COLO668 (cell line): Measurements from ENCODE around the gene ITPR2.

Source experiments
- DNase-seq: peaks from one replicate; lab custom pipeline; 2025; ENCODE audit not compliant: unreplicated experiment; lab: John Stamatoyannopoulos, UW

The ITPR2 gene

DNA sequence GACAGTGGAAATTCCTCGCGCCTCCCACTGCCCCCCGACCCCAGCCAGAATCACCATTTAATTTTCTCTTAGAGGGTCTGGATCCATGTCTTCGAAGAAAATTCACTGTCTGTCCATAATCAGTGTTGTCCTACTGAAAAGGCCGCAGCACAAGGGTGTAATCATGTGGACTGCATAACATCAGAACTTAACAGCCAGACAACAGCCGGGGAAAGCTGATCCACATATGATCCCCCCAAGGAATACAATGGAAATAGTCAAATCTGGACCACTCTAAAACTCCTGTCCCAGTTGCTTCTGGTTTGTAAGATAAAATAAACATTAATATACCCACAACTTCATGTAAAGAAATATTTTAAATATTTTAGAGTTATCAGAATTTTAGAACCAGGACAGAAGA, 460.1 kb downstream of the ITPR2 start:
- no peak for DNase-seq

DNA sequence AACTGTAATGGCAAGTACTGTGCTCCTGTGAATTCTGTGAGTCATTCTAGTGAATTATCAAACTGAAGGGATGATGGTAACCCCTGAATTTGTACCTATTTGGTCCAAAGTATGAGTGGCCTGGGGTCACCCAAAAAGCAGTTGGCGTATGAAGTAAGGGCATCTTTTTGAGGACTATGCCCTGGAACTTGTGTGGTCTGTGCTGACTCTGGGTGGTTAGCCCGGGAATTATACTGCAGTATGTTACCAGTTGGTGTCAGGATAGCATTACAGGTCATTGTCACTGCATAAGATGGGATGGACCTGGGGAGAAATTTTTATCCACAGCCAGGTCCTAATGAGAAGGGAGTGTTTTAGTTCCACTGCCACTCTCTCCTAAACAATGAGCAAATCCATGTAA, 462.9 kb downstream of the ITPR2 start:
- DNase-seq: no peak

DNA sequence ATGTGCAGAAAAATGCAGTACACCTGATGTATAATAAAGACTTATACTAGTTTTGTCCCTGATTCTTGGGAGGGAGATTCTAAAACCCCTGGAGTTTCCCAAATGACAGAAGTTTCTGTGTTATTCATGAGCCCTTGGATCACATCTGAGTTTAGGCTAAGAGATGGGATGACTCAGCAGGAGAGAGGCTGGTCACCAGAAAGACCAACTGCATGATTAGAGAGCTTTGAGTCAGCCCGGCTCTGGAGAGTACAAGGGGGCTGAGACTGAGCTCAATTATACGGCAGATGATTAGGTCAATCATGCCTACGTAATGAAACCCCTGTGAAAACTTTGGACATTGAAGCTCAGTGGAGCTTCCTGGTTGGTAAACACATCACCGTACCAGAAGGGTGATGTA, 463.4 kb downstream of the ITPR2 start:
- DNase-seq: no peak

DNA sequence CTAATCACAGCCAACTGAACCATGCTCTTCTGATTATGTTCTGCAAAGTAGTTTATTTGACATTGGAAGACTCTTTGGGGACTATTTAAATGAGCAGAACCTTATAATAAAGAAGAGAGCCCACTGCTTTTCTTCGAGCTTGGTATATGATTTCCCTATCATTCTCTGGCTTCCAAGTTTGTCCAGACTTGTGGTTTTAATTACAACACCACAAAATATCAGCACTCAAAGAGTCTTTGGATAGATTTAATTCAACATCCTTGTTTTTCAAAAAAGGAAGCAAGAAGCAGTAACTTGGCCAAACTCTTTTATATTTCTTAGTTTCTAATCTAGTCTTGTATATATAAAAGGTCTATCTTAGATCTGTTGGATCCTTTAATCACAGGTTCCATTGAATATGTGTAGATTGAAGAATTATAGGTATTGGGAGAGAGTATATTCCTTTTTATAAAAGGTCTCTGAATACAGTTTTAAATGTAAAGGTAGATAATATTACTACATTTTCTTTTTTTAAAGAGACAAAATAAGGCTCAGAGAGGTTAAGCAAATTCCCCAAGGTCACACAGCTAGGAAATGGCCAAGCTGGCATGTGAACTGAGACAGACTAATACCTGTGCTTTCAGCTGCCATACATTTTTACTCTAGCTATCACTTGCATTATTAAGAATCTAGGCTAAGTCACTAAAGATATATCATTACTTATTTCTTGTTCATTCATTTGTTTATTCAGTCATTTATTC, 464.8 kb downstream of the ITPR2 start:
- no peak for DNase-seq

DNA sequence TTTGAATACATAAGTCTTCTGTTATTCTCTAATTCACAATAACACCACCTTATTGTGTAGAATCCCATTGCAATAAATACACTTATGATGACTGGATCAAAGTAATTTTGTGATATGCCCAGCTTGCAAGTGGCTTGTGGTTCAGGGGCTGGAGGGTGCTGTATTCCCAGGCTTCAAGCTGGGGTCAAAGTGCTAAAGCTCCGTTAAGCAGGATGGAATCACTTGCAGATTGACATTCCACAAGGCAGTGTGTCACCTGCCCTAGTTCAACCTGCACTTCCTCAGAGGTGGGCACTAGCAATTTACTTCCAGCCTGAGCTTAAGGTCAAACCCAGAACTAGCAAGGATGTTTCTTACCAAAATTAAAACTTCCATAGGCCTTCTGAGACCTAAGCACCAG, 471.0 kb downstream of the ITPR2 start:
- no peak for DNase-seq

DNA sequence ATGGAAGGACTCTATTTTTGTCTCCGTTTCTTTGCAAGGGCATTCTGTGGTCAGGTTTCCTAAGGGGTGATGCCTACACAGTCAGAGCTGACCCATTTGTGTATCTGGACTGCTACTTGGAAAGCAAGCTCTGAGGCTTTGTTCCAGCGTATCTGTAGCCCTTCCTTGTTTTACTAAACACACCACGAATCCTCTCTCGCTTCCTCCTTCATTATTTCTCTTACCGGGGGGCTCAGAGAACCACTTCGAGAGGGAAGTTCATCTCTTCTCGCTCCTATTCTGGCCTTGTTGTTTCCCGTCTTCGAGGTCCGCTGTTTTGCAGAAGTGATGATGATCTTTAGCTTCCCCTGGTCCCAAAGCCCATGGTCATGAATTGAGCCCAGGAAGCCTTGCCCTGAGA, 472.9 kb downstream of the ITPR2 start:
- no peak for DNase-seq

DNA sequence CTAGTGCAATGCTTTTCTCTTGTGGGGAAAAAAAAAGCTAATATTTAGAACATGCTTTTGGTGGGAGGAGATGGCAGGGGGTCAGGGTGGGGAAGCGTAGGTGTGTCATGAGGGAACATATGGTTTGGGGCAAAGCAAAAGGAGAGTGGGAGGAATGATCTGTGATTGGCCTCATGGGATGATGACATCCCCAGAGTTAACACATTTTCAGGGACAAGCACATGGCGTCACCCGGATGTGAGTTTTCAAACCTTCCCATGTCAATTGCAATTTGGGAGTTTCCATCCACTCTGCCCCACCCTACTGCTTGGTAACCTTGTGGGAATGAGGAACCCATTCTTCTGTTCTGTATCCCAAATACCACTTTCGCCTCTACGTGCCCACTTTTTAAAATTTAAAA, 473.4 kb downstream of the ITPR2 start:
- DNase-seq: no peak

DNA sequence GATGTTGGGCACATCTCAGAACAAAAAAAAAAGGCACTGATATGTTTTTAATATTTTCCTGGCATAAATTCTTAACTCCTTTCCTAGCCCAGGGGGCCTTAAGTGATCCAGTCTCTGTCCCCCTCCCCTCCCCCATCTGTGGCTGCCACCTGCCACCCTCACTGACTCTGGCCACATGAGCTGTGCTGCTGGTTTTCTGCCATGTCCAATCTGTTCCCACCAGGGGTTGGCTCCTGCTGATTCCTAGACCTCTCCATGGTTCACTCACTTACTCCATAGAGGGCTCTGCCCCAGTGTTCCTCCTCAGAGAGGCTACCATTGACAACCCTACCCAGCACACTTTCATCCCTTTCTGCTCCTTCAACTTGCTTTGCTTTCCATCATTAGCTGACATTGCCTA, 474.3 kb downstream of the ITPR2 start:
- no peak for DNase-seq

DNA sequence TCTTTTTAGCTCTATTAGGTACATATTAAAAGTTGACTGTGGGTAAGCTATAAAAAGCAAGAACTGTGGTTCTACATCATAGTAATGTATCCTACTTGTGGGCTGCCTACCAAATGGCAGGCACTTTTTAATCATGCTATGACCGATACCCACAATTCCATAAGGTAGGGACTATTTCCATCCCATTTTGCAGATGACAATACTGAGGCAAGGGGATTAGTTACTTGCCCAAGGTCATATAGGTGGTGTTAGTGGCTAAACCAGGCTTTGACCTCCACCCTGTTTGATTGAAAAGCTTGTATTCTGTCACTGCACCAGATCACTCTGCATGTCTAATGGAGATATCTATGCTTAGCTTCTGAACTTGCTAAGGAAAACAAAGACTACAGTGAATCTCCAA, 485.7 kb downstream of the ITPR2 start:
- DNase-seq: no peak

DNA sequence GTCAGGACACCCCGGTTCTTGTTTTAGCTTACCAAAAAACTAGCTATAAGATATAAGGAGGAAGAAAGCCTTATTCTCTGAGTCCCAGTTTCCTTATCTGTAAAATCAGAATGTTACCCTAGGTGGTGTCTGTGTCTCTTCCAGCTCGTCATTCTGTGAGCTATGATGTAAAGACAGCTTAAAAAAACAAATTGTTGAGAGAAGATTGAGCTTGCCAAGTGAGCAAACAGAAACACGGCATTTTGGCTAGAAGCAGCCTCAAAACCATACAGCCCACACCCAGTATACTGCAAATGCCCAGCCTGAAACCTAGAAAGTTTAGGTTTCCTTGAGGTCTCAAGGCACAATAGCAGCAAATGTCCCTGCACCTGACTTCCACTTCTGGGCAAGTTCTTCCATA, 486.3 kb downstream of the ITPR2 start:
- no peak for DNase-seq

DNA sequence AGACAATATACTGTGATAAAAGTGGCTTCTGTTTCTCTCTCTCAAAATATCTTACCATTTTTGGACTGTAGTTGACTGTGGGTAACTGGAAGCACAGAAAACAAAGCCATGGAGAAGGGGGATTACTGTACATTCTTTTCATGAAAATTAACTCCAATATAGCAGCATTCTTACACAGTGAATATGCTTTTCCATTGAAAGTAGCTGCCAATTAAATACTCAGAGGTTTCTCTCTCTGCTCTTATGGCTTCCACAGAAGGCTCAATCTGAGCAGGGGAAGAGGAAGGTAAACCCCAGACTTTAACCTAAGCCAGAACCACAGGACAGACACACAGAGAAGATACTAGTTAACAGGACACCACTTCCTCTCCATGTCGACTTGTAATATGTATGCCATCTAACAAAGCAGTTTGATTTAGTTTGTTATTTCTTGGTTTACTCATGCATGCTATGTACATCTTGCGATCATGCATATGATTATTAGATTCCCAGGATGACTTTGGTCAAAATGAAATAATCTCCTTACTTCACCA, 487.5 kb downstream of the ITPR2 start:
- no peak for DNase-seq

DNA sequence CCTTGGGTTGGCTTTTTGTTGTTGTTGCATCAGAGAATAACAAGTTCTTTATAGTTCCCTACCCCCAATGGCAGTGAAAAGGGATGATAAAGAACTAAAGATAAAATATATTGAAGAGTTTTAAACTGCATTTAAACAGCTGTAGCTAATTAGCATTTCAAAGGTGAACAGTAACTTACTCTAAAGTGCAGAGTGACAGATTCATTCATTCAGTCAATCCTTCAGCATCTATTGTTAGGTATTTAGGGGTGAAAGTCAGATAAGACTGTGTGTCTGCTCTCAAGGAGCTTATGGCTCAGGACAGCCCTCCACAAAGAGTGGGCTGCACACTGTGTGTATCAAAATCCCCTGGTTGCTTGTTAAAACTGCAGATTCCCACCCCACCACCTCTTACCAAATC, 491.5 kb downstream of the ITPR2 start:
- no peak for DNase-seq

DNA sequence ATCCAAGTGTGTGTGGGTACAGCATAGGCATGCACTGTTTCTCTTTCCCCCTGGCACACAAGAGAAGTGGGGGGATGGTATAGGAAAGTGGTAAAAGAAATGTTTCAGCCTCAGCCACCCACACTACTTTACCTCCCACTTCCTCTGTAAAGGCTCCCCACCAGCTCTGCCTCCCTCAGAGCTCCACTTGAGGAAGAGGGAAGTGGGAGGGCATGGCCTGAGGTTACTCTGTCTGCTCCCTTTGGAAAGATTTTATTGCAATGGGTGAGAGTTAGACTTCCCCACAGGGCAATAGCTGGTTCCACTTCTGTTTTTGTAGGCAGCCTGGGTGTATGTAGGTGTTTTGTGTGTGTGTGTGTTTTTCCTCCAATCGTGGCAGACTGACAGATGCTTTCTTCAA, 492.3 kb downstream of the ITPR2 start:
- DNase-seq: no peak

DNA sequence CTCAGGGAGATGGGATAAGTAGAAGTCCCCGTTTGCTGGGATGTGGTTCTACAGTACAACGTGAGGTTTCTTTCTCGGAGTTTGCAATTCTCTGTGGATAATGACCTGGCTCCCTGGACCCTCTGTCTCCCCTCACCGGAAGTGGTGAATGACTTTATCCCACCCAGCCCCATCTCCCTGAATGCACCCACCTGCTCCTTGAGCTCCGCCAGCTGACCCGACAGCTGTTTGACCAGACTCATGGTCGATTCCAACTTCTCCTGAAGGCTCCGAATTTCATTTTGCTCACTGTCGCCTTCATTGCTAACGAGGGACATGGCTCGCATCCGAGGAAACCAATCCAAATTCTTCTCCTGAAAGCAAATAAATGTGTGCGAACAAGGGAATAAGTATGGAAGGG, 493.0 kb downstream of the ITPR2 start:
- no peak for DNase-seq

DNA sequence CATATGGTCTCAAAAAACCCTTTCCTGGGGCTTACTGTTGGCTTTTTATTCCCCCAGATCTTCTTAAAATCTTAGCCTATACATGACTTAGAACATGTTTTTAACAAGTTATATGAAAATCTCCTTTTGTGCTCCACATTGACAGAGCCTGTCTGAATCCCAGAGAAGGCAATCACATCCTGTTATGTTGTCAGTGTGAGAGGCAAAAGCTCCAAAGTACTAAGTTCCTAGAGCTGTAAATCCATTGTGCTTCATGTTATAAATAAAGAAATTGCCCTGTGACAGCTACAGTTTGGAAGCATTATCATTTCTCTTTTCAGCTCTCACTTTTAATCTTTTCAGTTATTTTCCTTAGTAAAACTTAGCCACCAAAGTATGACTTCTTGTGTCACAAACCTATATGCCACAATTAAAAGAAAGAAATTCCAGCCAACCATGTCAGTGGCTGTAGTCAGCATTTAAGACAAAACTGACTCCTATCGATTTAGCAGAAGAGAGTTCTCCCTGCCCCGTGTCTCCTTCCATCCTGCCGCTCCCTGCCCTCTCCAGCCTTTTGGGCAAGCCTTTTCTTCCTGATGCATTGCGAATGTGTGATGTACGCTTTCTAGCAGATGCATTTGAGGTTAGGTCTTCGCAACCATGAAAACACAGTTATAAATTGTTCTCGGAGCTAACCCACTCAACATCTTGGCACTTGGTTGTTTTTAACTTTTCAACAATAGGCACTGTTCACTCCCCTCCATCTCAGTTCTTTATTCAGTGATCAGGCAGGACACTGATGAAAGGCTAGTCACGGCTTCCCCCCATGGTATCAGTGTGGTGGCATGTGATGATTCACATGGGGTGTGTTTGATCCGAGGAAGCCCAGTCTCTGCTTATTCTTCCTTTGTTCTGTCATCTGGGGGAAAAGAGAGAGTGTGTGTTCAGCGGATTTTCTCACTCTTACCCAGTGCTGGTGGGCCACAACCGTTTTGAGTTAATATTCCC, 494.1 kb downstream of the ITPR2 start:
- DNase-seq: no peak

DNA sequence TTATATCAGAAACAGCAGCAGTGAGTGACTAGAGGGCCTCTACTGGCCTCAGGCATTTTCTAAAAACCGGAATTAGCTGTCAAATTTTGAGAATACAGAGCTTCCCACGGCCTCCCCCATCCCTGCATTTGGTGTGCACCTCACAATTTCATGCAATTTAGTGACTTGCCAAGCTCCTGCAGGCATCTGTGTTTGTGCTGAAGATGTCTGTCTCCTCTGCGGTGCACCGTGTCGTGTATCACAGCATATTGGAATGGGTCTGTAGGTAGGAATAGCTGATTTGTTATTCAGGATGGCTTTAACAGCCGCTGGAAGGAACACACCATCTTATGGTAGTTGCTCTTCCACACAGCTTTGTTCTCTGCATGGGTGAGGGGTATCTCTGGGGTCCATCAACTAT, 497.3 kb downstream of the ITPR2 start:
- DNase-seq: no peak

DNA sequence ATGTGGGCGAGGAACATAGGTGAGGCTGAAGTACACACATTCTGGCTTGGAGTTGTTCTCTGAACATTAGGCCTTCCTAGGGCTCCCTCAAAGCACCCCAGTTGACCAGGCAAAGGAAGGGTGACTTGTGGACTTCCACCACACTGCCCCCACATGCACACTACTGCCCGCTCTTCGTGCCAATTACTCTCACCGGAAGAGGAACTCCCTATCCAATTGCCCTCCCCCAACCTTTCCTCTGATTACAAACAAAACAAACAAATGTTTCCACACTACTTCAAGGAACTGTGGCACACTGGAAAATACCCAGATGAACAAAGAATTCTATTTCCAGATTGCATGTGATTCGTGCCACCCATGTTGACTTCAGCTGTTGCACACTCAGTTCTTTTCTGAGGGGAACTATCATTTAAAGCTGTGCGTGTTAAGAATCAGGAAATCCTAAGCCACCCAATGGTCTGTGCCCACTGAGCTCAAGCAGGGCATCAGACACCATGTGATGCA, 498.3 kb downstream of the ITPR2 start:
- DNase-seq: no peak

DNA sequence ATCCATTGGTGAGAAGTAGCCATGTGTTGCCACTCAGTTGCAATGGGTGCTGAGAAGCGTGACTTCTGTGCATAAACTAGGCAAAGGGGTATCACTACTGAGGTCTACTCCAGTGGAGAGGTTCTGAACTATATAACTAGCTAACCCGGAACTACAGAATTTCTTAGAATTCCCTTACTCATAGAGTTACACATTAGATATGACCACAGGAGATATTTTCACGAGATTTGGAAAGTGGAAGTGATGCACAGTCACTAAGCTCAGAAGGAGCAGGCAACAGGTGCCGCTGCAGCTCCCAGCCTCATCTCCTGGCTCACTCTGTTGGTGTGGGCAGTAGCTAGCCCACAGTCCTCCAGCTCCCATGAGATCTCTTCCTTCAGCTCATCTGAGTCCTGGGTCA, 501.0 kb downstream of the ITPR2 start:
- no peak for DNase-seq

DNA sequence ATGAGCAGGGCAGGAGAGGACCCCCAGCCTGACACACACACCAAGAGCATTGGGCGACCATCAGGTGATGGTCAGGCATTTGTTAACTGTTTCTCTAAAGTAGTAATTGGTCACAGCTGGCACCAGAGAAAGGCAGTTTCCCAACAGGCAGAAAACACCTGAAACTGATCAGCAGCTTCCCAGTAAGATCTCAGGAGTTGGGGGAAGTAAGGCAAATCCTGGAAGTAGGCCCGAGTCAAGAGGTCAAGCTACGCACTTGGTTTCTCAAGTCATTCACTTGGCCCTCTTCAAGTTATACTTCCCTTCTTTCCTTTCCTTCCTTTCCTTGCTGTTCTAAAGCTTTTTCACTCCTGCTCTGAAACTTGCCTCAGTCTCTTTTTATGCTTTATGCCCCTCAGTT, 501.9 kb downstream of the ITPR2 start:
- no peak for DNase-seq

DNA sequence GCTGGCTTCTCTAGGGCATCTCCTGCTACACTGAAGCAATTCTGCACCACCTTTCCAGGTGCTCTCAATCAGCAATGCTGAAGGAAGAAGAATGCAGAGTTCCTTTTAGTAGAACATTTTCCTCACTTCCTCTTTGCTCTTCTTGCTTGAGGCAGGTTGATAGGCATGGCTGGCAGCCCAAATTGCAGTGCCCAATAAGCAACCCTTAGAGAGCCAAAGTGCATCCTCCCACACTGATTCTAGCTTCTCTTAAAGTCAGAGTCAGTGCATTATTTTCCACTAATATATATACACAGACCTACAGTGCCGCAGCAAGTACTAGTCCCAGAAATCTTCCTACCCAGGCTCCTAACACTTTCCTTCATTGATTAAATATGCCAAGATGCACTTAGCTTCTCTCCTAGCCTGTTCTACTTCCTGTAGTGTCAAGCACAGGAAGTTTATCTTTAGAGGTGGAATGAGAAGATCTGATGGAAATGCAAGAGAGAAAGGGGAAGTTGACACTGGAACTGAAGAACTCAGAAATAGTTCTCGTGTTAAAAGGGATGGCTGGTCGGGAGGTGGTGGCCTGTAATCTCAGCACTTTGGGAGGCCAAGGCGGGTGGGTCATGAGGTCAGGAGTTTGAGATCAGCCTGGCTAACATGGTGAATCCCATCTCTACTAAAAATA, 504.9 kb downstream of the ITPR2 start:
- DNase-seq: no peak

DNA sequence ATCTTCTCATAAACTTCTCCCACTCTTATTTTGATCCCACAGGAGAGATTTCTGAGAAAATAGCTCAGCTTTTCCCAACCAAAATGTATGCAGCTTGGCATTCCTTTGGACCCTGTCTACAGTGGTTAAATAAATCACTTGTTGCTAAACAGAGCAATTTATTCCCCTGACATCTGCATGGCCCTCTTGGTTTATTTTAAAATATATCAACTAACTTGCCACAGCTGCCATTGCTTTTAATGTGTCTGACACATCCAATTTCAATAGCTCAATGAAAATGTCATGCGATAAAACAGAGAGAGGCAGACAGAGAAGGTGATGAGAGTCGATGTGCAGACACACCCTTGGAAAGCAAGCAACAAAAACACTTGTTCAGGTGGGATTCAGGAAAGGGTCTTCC, 509.3 kb downstream of the ITPR2 start:
- DNase-seq: no peak
